GM18519 (cell line): ENCODE data around the gene CBLB.
"Not testable (repeated sequence)": the region's sequence is repeated elsewhere in the genome, so short reads cannot be mapped to it uniquely, and the experiment has no call there.

Experiments
- ATAC-seq: cut with Tn5 transposase; IDR thresholded peaks from one replicate; pipeline ENCODE4 v1.9.1; 2021; ENCODE audit warnings: mild to moderate bottlenecking, moderate library complexity; ENCODE audit not compliant: unreplicated experiment, low FRiP score

Gene CBLB

DNA sequence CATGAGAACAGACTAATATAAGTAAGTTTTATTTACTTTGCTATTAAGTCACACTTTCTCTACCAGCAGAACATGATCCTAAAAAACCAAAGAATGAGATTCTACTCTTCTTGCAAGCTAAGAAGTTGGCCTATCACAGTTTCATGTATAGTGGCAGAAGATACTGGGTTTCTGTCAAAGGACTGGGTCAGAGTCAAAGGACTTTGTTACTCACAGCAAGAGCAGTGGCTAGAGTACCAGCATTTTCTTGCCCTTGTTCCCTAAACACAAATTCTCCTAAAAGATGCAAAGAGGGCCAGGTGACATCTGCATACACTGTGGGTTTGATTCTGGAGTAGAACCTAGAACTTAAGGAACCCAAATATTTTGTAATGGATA, 105.2 kb downstream of the CBLB start:
- ATAC-seq, result no peak

DNA sequence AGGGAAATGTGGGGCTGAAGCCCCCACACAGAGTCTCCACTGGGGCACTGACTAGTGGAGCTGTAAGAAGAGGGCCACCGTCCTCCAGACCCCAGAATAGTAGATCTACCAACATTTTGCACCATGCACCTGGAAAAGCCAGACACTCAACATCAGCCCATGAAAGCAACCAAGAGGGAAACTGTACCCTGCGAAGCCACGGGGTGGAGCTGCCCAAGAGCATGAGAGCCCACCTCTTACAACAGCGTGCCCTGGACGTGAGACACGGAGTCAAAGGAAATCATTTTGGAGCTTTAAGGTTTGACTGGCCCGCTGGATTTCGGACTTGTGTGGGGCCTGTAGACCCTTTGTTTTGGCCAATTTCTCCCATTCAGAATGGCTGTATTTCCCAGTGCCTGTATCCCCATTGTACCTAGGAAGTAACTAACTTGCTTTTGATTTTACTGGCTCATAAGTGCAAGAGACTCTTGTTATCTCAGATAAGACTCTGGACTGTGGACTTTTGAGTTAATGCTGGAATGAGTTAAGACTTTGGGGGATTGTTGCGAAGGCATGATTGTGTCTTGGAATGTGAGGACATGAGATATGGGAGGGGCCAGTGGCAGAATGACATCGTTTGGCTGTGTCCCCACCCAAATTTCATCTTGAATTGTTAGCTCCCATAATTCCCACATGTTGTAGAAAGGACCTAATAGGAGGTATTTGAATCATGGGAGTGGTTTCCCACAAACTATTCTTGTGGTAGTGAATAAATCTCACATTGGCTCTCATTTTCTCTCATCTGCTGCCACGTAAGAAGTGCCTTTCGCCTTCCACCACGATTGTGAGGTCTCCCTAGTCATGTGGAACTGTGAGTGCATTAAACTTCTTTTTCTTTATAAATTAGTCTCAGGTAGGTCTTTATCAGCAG, 105.8 kb downstream of the CBLB start:
- ATAC-seq, result no peak

DNA sequence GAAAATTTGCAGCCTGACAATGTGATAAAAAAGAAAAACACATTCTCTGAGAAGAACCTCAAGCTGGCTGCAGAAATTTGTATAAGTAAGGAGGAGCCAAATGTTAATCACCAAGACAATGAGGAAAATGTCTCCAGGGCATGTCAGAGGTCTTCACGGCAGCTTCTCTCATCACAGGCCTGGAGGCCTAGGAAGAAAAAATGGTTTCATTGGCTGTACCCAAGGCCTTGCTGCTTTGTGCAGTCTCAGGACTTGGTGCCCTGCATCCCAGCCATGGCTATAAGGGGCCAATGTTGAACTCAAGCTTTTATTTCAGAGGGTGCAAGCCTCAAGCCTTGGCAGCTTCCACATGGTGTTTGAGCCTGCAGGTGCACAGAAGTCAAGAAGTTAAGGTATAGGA, 106.6 kb downstream of the CBLB start:
- not testable (repeated sequence) for ATAC-seq

DNA sequence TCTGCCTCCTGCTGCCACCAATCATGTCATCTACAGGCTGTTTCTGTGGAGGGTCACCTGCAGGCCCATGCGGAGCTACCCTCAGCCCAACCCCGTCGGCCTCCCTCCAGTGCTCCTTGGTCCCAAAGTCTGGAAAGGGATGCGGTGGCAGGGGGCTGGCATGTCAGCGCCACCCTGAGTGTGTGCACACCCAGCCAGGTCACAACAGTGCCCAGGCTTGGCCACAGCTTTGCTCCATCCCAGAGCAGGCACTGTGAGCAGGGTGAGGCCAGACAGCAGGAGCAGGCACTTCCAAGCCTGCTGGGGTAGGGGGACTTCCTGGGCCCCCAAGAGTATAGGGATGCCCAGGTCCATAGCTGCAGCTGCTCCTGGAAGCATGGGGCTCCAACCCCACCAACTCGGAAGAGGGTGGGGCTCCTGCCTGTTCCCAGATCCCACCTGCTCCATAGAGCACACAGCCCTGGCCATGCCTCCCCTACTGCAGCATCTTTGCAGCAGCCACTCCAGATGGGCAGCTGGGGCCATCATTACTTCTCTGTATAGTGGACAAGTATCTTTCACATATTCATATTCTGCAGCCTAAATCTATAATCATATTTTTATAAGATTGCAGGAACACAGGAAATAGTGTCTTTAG, 109.3 kb downstream of the CBLB start:
- ATAC-seq, result no peak

DNA sequence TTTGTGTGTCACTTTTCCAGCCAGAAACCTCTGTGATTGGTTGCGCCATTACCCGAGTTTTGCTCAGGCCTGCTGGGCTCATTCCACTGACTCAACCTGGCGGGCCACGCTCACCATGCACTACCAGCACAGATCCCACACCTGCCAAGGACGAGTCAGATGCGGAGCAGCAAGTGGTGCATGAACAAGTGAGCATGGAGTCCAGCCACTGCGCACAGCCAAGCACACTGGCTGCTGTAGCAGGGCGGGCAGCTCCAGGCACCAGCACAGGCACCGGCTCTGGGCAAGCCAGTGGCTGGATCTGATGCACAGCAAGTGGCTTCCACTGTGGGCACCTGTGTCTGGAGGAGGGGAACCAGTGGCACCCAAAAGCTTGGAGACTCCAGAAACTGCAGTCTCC, 110.4 kb downstream of the CBLB start:
- ATAC-seq, result no peak

DNA sequence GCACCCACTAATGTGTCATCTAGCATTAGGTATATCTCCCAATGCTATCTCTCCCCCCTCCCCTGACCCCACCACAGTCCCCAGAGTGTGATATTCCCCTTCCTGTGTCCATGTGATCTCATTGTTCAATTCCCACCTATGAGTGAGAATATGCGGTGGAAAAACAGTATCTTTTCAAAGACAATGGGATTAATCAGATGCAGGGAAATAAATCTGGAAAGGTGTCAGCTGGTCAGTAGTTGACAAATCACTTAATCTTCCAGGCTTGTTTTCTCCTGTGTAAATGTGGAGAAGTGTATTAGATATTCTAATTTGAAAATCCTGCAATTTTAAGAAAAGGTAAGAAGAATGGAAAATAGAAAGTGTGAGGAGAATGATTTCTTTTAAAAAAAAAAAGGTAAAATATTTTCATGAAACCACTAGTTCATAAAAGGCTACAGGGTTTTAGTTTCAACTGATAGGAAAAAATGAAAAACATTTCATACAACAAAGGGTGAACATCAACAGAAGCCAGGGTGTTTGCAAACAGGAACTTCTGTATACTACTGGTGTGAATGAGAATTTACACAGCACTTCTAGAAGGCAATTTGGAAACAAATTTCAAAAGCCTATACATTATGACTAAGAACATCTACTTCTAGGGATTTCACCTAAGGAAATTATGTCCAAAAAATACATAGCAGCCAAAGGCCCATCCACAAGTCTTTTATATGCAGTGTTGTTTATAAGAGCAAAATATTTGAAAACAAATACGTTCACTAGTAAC, 113.5 kb downstream of the CBLB start:
- ATAC-seq, result no peak

DNA sequence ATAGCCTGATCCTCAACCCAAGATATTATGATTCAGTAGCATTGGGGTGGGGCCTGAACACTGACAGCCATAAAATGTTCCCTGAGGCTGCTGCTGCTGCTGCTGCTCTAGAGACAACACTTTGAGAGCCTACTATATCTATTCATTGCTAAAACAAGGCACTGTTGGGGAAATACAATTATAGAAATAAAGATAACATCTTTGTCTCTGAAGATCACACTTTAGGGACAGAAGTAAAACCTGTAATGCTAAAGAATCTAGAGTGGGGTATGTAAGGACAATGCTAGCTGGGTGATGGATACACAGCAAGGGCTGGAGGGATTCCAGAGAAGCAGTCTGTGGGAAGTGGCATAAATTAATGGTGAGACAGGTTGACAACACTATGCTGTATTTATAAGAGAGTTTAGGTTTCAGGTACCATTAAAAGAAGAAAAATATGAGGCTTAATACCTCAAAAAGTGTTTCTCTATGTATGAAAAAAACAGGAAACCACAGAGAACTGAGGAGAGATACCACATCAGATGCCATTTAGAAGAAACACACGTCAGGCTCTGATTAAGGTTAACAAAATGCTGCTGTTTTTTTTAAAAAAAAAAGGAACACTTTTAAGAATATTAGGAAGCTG, 115.9 kb downstream of the CBLB start:
- no peak for ATAC-seq

DNA sequence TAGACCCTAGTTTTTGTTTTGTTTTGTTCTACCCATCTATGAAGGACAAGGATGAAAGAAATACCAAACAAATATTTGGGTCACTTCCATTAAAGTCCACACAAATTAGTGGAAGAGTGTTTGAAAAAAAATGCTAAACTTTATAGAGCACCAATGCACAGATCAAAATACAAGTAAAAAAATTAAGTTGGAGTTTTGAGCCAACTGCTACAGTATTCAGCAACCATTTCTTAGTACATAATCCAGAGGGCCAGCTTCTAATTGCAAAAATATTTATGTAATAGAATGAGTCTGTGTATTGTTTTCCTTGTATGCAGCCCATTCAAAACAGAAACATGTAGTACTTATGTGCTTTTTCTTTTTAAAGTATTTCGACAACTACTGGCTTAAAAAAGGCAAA, 121.1 kb downstream of the CBLB start:
- ATAC-seq, result no peak

DNA sequence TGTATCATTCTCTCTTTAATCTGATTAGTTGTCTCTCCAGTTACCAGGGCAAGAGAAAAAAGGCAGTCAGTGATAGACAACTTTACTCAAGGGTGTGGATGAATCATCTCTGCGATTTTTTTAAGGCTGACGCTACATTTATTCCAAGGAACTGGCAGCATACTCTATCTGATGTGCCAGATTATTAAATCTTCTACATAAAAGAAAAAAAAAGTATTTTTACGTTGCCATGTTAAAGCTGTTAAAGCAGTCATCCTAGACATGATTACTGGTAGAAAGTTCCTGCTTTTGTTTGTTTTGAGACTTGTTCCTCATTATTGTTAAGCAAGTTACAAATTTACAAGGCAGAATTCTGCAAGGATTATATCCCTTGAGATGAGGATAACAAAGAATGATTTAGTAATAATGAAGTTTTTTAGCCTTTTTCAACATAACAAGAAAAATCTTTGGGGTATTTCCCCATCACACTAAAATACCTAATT, 121.7 kb downstream of the CBLB start:
- no peak for ATAC-seq

DNA sequence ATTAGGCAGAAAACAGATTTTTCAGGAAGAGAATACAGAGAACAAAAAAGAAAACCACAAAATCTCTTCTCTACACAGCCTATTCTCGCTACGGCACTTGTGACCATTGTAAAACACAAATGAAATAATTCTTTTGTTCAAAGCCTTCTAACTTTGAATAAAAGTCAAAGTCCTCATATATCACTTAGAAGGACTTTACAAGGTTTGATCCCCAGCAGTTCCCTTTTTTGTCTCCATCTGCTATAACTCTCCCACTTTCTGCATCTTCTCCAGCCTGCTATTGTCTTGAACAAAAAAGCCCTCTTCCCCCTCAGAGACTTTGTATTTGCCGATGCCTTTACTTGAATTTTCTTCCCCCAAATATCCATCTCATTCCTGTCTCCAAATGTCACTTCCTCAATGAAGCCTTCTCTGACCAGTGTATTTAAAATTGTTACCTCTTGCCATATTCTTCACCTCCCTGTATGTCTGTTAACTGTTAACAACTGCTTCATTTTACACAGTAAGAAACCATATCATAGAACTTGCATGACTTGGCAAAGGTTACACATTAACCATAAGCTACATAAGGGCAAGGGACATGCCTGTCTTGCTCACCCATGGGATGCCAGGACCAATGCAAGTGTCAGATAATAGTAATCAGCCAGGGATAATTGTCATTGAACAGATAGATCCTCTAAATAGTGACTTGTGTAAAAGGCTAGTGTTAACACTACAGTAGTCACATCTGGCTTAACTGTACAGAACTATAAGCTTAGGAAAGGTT, 122.4 kb downstream of the CBLB start:
- no peak for ATAC-seq

DNA sequence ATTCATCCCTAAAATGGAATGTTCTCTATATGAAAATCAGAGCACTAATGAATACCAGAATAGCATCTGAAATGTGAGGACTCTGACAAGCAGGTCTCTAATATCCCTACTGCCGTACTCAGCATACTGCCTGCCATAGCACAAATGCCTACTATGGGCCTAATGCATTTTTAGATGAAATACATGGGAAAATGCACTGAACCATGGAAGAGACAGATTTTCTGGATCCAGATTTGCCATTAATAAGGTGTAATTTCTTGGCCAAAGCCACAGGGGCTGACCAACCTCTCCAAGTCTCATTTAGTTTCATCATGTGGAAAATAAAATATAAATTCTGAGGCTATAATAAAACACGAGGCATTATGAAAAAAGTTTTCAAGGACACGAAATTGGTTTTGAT, 123.8 kb downstream of the CBLB start:
- no peak for ATAC-seq

DNA sequence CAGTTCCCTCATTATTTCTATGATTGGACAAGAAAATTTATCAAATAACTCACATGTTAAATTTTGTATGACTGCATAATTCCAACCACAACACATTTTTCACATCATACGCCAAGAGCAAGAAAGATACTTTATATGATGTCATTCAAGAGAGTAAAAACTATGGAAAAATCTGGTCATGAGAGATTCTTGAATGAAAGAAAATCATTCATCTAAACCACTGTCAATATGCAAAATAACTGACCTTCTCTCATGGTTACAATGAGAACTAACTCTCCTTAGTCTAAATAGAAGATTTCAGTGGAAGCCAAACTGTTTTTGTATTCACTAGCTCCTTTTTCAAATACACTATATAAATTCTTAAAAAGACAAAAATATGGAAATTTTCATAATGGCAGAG, 124.6 kb downstream of the CBLB start:
- no peak for ATAC-seq

DNA sequence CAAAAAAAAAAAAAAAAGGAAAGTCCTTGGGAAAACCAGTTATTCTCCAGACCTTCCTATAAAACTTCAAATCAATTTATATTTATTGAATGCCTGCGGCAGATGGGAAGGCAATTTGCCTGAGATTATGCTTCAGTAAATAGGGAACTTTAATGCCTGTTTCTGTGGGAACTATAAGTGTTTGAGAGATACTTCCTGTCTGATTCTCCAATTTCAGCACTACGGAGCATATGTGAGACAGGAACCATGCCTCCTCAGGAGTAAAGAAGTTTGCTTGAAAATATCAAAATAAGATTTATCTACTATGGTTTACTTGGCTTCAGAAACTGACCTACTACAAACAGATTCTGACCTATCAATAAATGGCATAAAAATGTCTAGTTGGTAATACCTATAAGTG, 135.5 kb downstream of the CBLB start:
- no peak for ATAC-seq

DNA sequence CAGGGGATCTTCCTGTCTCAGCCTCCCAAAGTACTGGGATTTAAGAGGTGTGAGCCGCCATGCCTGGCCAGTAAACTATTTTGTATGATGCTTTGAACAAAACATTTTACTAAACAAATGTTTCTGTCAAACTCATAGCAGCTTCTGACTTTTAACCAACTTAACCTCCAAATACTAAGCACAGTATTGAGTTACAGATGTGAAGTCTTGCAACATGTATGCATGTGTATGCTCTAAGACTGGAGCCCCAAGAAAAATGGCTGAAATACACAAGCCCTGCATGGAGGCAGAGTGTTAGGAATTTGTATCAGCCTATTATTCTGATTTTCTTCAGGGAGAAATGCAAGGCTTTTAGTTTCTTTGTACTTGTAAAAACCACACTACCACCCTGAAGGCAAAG, 137.1 kb downstream of the CBLB start:
- ATAC-seq, result no peak

DNA sequence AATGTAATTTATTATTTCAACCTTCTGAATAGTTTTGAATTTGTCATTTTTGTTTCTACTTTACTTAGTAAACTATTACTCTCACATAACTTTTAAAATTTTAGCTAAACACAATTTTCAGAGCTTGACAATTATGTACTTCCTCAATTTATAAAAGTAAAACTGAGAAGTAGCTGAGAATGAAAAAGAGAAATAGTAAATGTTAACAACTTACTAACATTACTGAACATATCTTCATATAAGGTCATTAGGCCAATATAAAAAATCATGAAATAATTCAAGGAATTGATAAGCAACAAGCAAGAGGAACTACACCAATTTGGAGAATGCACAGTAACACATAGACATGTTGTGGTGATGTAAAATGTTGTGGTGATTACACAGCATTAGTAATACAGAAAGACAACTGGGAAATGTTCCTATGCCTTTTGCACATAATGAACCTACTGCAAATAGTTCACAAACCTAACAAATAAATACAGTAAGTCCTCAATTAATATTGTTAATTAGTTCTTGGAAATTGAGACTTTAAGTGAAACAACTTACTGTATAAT, 137.9 kb downstream of the CBLB start:
- ATAC-seq, result no peak

DNA sequence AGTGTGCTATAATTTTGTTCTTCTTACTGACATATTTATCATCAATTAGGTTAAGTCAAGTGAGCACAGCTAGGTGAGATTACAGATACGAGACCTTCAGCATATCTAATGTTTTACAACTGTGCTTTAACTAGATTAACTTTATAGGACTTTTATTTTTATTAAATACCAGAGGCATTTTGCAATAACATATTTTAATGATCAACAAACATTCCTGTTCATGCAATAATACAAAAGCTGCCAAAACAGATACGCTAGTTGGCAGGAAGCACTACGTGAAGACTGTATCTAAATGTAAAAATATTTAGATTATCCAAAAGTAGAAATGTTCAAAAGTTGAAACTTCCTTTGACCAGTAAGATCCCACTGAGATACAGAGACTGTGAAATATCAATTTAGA, 139.1 kb downstream of the CBLB start:
- ATAC-seq, result no peak

DNA sequence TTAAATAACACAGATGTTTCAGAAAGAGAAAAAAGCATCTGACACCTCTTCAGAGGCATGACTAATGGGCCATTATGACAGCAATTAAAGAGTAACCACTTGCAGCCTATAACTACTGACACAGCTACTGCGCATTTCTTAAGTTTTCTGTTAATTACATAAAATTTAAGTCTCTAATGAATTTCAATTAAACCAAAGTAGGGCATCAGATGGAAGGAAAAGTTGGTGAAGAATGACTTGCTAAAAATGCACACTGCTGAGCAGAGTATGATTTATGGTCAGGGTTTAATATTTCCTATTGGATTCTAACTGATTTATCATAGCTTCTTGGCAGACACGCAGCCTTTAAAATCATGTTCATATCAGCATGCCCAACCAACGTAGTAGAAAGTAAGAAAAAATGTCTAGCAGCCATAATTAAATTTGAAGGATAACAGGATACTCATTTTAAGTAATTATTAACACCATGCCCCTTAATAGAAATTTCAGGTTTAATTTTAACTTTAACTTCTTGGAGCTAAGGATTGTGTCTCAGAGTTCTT, 140.0 kb downstream of the CBLB start:
- ATAC-seq, result no peak

DNA sequence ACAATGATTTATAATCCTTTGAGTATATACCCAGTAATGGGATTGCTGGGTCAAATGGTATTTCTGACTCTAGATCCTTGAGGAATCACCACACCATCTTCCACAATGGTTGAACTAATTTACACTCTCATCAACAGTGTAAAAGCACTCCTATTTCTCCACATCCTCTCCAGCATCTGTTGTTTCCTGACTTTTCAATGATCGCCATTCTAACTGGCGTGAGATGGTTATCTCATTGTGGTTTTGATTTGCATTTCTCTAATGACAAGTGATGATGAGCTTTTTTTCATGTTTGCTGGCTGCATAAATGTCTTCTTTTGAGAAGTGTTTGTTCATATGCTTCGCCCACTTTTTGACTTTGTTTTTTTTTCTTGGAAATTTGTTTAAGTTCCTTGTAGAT, 141.8 kb downstream of the CBLB start:
- ATAC-seq, result not testable (repeated sequence)

DNA sequence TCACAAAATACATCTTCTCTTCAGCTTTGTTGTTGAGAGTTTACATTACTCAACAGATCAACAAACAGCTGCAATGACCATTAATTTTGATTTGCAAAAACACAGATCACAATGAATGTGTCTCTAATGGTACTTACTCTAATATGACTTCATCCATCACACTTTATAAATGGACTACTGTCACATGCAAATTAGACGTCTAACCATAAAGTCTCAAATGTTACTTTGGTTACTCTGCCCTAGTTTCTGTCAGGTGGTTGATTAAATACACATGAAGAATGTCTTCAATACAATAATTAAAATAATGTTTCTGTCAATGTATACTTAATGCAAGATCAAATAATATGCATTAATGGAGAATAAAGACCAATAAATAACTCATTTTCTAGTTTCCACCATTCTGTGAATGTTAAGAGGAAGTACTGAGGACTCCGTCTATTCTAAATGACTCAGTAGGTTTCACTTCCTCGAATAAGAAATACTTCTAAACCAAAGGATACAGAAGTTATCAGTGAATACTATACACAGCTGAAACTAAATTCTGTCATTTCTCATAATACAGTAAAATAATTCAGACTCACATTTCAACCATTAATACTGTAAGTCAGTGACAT, 145.8 kb downstream of the CBLB start:
- ATAC-seq, result peak; percentile 100
